ENCODE data around the gene SSBP2. TPM values are rescaled to one million over a fixed set of nuclear protein-coding genes. Genes with fewer than 3 reads are reported as not detected.

SSBP2 gene
- total RNA-seq, 3 donors from 2014 or later, result 65.5 to 110 (median 76.6) TPM

DNA sequence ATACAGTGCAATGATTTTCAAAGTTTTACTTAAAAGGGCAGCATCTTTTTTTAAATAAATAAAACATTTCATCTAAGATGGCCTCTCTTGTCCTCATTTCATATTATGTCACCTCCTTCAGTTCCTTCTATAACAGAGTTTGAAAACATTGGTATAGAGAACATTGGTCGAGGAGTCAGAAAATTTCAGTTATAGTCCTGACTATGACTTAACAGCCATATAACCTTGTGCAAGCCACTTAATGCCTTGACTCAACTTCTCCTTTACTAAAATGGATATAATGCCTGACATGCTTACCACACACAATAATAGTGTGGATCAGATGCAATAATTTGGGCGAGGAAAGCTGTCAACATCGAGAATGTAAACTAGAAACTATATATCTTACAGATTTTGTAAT is 22.6 kb downstream of the SSBP2 start:
- no peaks in the 10 kb centered on the region for H3K27me3 ChIP-seq
- no peaks in the 10 kb centered on the region for H3K36me3 ChIP-seq
- TF ChIP-seq POLR2AphosphoS5 (IDR thresholded peaks at IDR 0.05), result no peak
- TF ChIP-seq, protein P1, sequence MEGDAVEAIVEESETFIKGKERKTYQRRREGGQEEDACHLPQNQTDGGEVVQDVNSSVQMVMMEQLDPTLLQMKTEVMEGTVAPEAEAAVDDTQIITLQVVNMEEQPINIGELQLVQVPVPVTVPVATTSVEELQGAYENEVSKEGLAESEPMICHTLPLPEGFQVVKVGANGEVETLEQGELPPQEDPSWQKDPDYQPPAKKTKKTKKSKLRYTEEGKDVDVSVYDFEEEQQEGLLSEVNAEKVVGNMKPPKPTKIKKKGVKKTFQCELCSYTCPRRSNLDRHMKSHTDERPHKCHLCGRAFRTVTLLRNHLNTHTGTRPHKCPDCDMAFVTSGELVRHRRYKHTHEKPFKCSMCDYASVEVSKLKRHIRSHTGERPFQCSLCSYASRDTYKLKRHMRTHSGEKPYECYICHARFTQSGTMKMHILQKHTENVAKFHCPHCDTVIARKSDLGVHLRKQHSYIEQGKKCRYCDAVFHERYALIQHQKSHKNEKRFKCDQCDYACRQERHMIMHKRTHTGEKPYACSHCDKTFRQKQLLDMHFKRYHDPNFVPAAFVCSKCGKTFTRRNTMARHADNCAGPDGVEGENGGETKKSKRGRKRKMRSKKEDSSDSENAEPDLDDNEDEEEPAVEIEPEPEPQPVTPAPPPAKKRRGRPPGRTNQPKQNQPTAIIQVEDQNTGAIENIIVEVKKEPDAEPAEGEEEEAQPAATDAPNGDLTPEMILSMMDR (IDR thresholded peaks at IDR 0.05), result no peak
- no peak for TF ChIP-seq POLR2A (IDR thresholded peaks at IDR 0.05)
- H3K9me3 ChIP-seq, result no peaks in the 10 kb centered on the region
- H3K4me1 ChIP-seq, result no peaks in the 10 kb centered on the region
- intact Hi-C loops (cut with DNase I; ENCODE audit: low total_unique reads), result no loop called here
- H3K27ac ChIP-seq, result no peak overlapping the region
- DNase-seq (ENCODE audit: low spot score in 2 of 2), result no peak
- H3K4me3 ChIP-seq, result no peak overlapping the region

GRCh38 chr5:81726297-81726696 is 24.6 kb downstream of the SSBP2 start:
- Histone ChIP-seq H3K4me3 (no peak overlapping the region), H3K27me3 (no peaks in the 10 kb centered on the region), H3K4me1 (peaks cover 0 to 4% of the 10 kb centered on the region in 2 donors), H3K9me3 (no peaks in the 10 kb centered on the region), H3K36me3 (no peaks in the 10 kb centered on the region), H3K27ac (no peak overlapping the region)
- intact Hi-C loops (cut with DNase I; ENCODE audit: low total_unique reads), result no loop called here
- no peak for DNase-seq (ENCODE audit: low spot score in 2 of 2)
- TF ChIP-seq POLR2AphosphoS5 (IDR thresholded peaks at IDR 0.05) (no peak), POLR2A (IDR thresholded peaks at IDR 0.05) (no peak)
- TF ChIP-seq, protein P1 (IDR thresholded peaks at IDR 0.05), result no peak

DNA sequence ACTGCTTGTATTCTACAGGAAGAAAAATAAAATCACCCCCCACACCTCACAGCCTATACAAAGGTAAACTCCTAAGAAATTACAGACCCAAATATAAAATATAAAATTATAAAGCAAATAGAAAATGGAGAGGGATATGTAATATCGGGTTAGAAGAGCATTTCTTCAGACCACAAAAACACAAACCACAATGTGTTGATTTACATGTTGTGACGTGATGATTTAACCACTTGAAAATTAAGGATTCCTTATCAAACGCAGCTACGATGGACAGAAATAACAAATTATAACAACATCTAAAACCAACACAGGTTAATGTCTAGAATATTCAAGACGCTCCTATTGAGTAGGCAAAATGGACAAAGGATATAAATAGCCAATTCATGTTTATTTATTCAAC is 26.3 kb downstream of the SSBP2 start:
- no peak overlapping the region for H3K27ac ChIP-seq
- no peak overlapping the region for H3K4me3 ChIP-seq
- peaks cover 0 to 4% of the 10 kb centered on the region in 2 donors for H3K4me1 ChIP-seq
- no peak for TF ChIP-seq POLR2A (IDR thresholded peaks at IDR 0.05)
- no peak for TF ChIP-seq POLR2AphosphoS5 (IDR thresholded peaks at IDR 0.05)
- TF ChIP-seq, protein P1 (IDR thresholded peaks at IDR 0.05), result no peak
- no peaks in the 10 kb centered on the region for H3K36me3 ChIP-seq
- DNase-seq (ENCODE audit: low spot score in 2 of 2), result no peak
- H3K27me3 ChIP-seq, result no peaks in the 10 kb centered on the region
- intact Hi-C loops (cut with DNase I; ENCODE audit: low total_unique reads), result no loop called here
- H3K9me3 ChIP-seq, result no peaks in the 10 kb centered on the region

GRCh38 chr5:81724108-81724507 is 26.8 kb downstream of the SSBP2 start:
- intact Hi-C loops (cut with DNase I; ENCODE audit: low total_unique reads), result no loop called here
- Histone ChIP-seq H3K27ac (no peak overlapping the region), H3K27me3 (no peaks in the 10 kb centered on the region), H3K4me1 (peaks cover 0 to 4% of the 10 kb centered on the region in 2 donors), H3K9me3 (no peaks in the 10 kb centered on the region), H3K36me3 (no peaks in the 10 kb centered on the region), H3K4me3 (no peak overlapping the region)
- no peak for DNase-seq (ENCODE audit: low spot score in 2 of 2)
- TF ChIP-seq, protein P1 (IDR thresholded peaks at IDR 0.05), result no peak
- TF ChIP-seq POLR2A (IDR thresholded peaks at IDR 0.05) (no peak), POLR2AphosphoS5 (IDR thresholded peaks at IDR 0.05) (no peak)

DNA sequence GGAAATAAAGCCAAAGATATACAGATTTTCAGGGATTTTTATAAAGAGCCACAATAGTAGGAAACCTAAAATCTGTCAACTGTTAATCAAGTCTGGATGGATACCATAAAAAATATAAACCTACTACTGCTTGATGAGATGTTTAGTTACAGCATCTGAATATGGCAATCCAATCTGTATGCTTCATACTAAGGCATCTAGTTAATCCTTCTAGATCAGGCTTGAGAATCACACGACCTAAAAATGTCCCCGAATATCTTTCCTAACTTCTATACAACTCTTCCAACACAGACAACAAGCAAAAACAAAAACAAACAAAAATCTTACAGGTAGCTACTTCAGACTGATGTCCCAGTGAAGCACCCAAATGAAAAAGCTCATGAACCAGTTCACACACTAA is 29.8 kb downstream of the SSBP2 start:
- intact Hi-C loops (cut with DNase I; ENCODE audit: low total_unique reads), result no loop called here
- Histone ChIP-seq H3K9me3 (no peaks in the 10 kb centered on the region), H3K36me3 (no peaks in the 10 kb centered on the region), H3K27ac (no peak overlapping the region), H3K27me3 (no peaks in the 10 kb centered on the region), H3K4me3 (no peak overlapping the region), H3K4me1 (peaks cover 0 to 4% of the 10 kb centered on the region in 2 donors)
- TF ChIP-seq, protein P1 (IDR thresholded peaks at IDR 0.05), result no peak
- no peak for TF ChIP-seq POLR2A (IDR thresholded peaks at IDR 0.05)
- no peak for TF ChIP-seq POLR2AphosphoS5 (IDR thresholded peaks at IDR 0.05)
- DNase-seq (ENCODE audit: low spot score in 2 of 2), result no peak
